Small intestine (tissue), 7 donors: ENCODE data around the gene RNLS. TPM values are rescaled to one million over a fixed set of nuclear protein-coding genes. Genes with fewer than 3 reads are reported as not detected.

Experiments used
- DNase-seq, 2 donors: peaks; one replicate each; pipeline versions ENCODE4 v3.0.0 to v3.0.0-alpha.2; 2013
- FAIRE-seq: peaks from 2 replicates; lab custom pipeline; 2012; peaks lifted over from hg19 to GRCh38; lab: Jason Lieb, UNC
- H3K27ac ChIP-seq, 3 donors: one replicate each; pipeline ENCODE4 v1.5.1; 2013; ENCODE audit warnings: low read length in 2 of 3, mild to moderate bottlenecking in 2 of 3, control low read depth in 1 of 3, inconsistent platforms in 1 of 3, low read depth in 1 of 3, moderate library complexity in 1 of 3
- H3K27me3 ChIP-seq, 3 donors: one replicate each; pipeline ENCODE4 v1.6.1; 2013; ENCODE audit warnings: low read length in 3 of 3, inconsistent platforms in 1 of 3; ENCODE audit not compliant: control insufficient read depth in 3 of 3, insufficient read depth in 3 of 3
- H3K36me3 ChIP-seq, 3 donors: one replicate each; pipeline ENCODE4 v1.6.1; 2013; ENCODE audit warnings: low read length in 3 of 3, inconsistent platforms in 1 of 3, low read depth in 1 of 3, mild to moderate bottlenecking in 1 of 3, moderate library complexity in 1 of 3; ENCODE audit not compliant: control insufficient read depth in 3 of 3, insufficient read depth in 2 of 3
- H3K4me1 ChIP-seq, 3 donors: one replicate each; pipeline ENCODE4 v1.6.1; 2013; ENCODE audit warnings: low read length in 2 of 3, inconsistent platforms in 1 of 3, low read depth in 1 of 3, mild to moderate bottlenecking in 1 of 3, moderate library complexity in 1 of 3; ENCODE audit not compliant: control insufficient read depth in 3 of 3, insufficient read depth in 2 of 3
- H3K4me3 ChIP-seq, 3 donors: one replicate each; pipeline ENCODE4 v1.5.1; 2013; ENCODE audit warnings: low read length in 3 of 3, control low read depth in 1 of 3, inconsistent platforms in 1 of 3, low read depth in 1 of 3, mild to moderate bottlenecking in 1 of 3, moderate library complexity in 1 of 3
- H3K9me3 ChIP-seq, 2 donors: one replicate each; pipeline ENCODE4 v1.6.1; 2013; ENCODE audit warnings: low read depth in 1 of 2, low read length in 1 of 2; ENCODE audit not compliant: control insufficient read depth in 2 of 2, insufficient read depth in 1 of 2
- WGBS, 3 donors: extraction: QIAGEN DNeasy Blood & Tissue Kit; methylation state at CpG; one replicate each; pipeline ENCODE4 v1.1.7; 2013; 5-methylcytosine and 5-hydroxymethylcytosine counted together
- polyA plus RNA-seq, 4 donors: library from polyadenylated mRNA; stranded (reverse) in 3 of 4; unstranded in 1 of 4; fragments of 200-250 nt in 3 of 4; fragments of 120-200 nt in 1 of 4; gene quantifications; one replicate each; pipeline versions ENCODE4 v1.2.1 to v1.2.3, GENCODE V29; 2013
- donor health status: healthy with polysubstance abuse.
- donor health status: control.
- donor health status: control.
- donor health status: Bipolar disorder and iron deficiency.
- donor health status: healthy.

RNLS gene
- polyA plus RNA-seq, 4 donors, result 8.6 to 24.0 (median 12.8) TPM

DNA sequence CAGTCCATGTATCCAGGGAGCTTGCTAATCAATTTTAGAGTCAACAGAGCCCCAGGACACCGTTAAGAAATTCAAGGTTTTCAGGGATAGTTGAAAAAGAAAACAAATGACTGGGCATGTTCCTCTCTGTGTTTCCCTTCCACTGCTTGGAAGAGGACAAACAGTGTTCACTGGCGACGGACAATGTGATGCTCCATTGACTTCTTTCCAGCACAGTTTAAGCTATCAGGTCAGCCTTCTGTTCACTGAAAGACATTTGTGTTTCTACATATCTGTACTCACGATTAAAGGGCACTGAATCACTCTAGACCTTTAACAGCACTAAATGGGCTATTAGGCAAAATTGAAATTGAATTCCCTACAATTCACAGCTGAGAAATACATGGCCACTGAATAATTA lies 123.6 kb downstream of the RNLS start:
- WGBS, 3 donors, result 68 to 71% (median 69%) methylated on average over 4 of the region's 4 CpGs
- DNase-seq (no peak), FAIRE-seq (no peak)

DNA sequence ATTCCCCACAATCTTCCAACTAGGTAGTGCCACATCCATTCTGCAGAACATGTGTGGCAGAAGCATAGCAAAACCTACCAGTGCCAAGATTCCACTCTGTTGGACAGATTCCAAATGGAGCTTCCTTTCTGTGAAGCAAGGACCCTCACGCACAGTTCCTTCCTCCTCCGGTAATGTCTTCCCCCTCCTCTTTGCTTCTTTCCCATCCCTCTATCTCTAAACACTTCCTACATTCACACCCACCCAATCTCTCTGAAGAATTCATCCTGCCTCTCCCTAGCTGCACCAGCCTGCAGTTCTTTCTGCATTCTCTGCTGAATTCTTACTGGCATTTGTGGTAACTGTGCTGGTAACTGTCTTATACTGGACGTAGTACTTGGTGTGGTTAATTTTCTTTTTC lies 124.9 kb downstream of the RNLS start:
- no peaks in the 10 kb centered on the region for H3K27me3 ChIP-seq
- no peaks in the 10 kb centered on the region for H3K4me1 ChIP-seq
- WGBS, 3 donors, result 70 to 91% (median 86%) methylated on average over 3 of the region's 3 CpGs
- FAIRE-seq (no peak), DNase-seq (no peak)
- peaks cover 0 to 1% (median 0%) of the 10 kb centered on the region in 3 donors for H3K36me3 ChIP-seq
- H3K27ac ChIP-seq, result no peak overlapping the region
- H3K4me3 ChIP-seq, result no peak overlapping the region
- H3K9me3 ChIP-seq, result no peaks in the 10 kb centered on the region

More for the DNA sequence above, 123.6 kb downstream of the RNLS start:
- no peak overlapping the region for H3K27ac ChIP-seq
- peaks cover 0 to 3% (median 0%) of the 10 kb centered on the region in 3 donors for H3K36me3 ChIP-seq
- no peak overlapping the region for H3K4me3 ChIP-seq
- H3K4me1 ChIP-seq, result no peaks in the 10 kb centered on the region
- H3K9me3 ChIP-seq, result no peaks in the 10 kb centered on the region
- no peaks in the 10 kb centered on the region for H3K27me3 ChIP-seq

DNA sequence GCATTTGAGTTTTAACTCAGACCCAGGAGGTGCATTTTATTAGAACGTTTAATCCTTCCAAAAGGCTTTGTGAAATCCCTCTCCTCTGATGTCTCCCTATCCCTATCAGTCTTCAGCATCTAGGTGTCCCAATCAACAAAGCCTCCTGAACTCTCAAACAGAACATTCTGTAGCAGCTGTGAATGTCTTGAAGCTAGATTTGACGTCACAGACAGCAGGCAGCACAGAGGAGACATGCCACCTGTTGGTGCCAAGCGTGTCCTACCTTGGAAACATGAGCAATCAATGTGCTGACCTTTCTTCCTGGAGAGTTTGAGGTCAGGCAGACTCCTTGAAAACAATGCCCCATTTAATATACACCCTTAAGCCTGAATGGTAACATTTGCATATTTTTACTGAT lies 125.5 kb downstream of the RNLS start:
- H3K4me1 ChIP-seq, result no peaks in the 10 kb centered on the region
- DNase-seq (peak in 1 of 2 donors; percentile 20), FAIRE-seq (no peak)
- H3K9me3 ChIP-seq, result no peaks in the 10 kb centered on the region
- H3K36me3 ChIP-seq, result no peaks in the 10 kb centered on the region
- H3K27ac ChIP-seq, result no peak overlapping the region
- WGBS, 3 donors, result 57 to 71% (median 59%) methylated on average over 3 of the region's 3 CpGs
- no peaks in the 10 kb centered on the region for H3K27me3 ChIP-seq
- no peak overlapping the region for H3K4me3 ChIP-seq

DNA sequence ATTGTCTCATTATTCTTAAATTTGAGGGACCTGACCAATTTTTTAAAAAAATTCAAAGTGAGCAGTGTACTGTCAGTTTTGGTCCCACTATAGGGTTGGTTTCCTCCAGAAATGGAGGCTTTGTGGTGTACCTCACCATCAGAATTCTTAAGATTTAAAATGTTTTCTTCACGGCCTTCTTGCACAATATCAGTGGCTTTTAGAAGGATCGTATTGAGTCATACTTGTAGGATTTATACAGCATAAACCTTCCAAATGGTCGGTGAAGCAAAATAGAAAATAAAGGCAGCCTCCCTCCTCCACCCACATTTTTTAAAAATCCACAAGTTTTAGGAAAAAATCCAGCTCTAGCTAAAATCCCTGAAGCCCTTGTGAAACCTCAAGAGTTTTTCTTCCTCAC lies 126.4 kb downstream of the RNLS start:
- Histone ChIP-seq H3K4me3 (no peak overlapping the region), H3K9me3 (no peaks in the 10 kb centered on the region), H3K27ac (no peak overlapping the region), H3K4me1 (no peaks in the 10 kb centered on the region), H3K27me3 (no peaks in the 10 kb centered on the region), H3K36me3 (no peaks in the 10 kb centered on the region)
- WGBS, 3 donors, result 63 to 82% (median 69%) methylated on average over 3 of the region's 3 CpGs
- FAIRE-seq (no peak), DNase-seq (no peak)

DNA sequence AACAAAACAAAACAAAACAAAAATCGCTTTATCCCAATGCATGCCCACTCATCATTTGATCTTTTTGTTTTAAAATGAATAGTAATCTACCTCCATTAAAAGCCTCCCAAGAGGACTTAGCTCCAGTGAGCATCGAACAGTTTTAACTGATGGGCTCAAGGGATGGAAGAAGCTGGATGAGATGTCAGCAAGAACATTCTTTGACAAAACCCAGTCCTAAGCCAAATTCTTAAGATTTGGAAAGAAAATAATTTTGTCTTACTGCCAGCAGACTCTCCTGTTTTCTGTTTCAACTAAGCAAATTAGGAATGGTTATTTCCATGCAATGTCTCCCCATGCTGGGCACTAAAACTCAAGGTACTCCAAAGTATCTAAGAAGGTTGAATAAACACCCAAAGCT lies 127.3 kb downstream of the RNLS start:
- no peaks in the 10 kb centered on the region for H3K9me3 ChIP-seq
- H3K4me1 ChIP-seq, result no peaks in the 10 kb centered on the region
- no peak for FAIRE-seq
- no peak for DNase-seq
- no peaks in the 10 kb centered on the region for H3K36me3 ChIP-seq
- 82 to 96% (median 94%) methylated on average over 2 of the region's 2 CpGs for WGBS, 3 donors
- H3K4me3 ChIP-seq, result no peak overlapping the region
- H3K27me3 ChIP-seq, result no peaks in the 10 kb centered on the region
- no peak overlapping the region for H3K27ac ChIP-seq

DNA sequence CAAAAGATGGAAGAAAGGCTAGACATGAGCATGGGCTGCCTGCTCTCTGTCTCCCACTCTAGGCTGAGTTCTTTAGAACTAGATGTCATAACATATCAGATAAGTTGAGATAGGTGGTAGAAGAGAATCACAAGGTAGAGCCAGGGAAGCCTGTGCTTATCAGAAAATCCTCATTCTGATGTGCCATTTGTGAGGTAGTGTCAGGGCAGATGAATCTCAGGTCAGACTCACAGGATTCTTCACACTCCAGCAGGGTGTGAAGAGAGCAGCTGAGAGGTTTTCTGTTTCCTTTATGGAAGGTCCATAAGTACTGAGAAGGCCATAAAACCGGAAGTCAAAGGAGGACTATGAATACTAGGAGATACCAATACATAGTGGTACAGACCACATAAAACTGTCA lies 132.9 kb downstream of the RNLS start:
- DNase-seq (no peak), FAIRE-seq (no peak)
- 76 to 81% (median 78%) methylated on average over 1 of the region's 1 CpG for WGBS, 3 donors
- Histone ChIP-seq H3K27ac (no peak overlapping the region), H3K4me3 (no peak overlapping the region), H3K9me3 (no peaks in the 10 kb centered on the region), H3K36me3 (no peaks in the 10 kb centered on the region), H3K27me3 (no peaks in the 10 kb centered on the region), H3K4me1 (no peaks in the 10 kb centered on the region)

DNA sequence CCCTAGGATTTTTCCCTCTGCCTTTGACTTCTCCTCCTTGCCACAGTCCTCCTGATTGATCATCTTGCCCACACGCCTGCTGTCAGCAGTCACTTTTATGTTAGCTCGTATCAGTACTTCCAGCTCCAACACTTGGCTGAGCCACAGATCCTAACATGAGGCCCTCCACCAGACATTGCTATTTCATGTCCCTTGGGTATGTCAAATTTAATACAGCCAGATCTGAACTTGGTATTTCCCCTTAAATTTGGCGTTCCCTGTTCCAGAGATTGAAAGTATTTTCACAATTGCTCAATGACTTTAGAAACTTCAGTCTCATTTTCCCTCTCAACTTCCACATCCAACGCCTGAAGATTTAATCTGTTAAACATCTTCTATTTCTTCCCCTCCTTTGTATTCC lies 140.4 kb downstream of the RNLS start:
- no peak overlapping the region for H3K4me3 ChIP-seq
- H3K9me3 ChIP-seq, result peaks cover 0 to 5% of the 10 kb centered on the region in 2 donors
- no peaks in the 10 kb centered on the region for H3K4me1 ChIP-seq
- WGBS, 3 donors, result 73 to 80% (median 75%) methylated on average over 4 of the region's 4 CpGs
- no peaks in the 10 kb centered on the region for H3K27me3 ChIP-seq
- no peak for FAIRE-seq
- H3K27ac ChIP-seq, result no peak overlapping the region
- no peaks in the 10 kb centered on the region for H3K36me3 ChIP-seq
- DNase-seq, result no peak

DNA sequence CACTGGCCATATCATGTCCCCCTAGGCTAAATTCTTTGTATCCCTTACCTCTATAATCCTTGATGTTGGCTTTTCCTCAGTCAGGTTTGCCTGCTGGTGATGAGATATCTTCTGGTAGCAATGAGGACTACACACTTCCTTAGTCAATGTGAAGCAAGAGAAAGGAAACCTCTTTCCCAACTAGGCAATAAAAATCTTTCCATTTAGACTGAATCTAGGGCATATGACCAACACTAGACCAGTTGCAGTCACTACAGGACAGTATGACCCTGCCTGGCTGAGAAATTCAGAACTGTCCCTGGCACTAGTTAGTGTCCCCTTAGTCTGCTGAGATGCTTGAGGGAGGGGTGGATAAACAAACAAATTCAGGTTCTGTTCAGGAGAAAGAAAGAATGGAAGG lies 142.6 kb downstream of the RNLS start:
- Histone ChIP-seq H3K36me3 (no peaks in the 10 kb centered on the region), H3K4me3 (no peak overlapping the region), H3K27ac (no peak overlapping the region), H3K27me3 (no peaks in the 10 kb centered on the region), H3K4me1 (no peaks in the 10 kb centered on the region), H3K9me3 (peaks cover 0 to 5% of the 10 kb centered on the region in 2 donors)
- FAIRE-seq (no peak), DNase-seq (no peak)

DNA sequence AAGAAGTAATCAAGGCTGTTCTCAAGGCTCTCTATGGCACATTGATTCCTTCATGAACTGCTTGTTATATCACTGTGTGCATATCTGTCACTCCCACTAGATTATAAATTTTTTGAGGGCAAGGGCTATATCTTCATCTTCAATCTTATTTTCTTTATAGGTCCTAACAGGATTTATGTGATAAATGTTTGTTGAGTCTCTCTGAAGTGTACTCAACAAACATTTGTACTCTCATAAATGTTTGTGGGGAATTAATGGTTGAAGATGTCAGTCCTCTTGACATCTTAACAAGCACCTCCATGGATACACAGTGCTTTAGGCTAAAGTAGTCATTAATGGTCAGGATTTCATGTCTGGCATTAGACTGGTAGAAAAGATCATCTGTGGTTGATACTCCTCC lies 143.2 kb downstream of the RNLS start:
- no peak overlapping the region for H3K27ac ChIP-seq
- FAIRE-seq (no peak), DNase-seq (no peak)
- peaks cover 0 to 5% of the 10 kb centered on the region in 2 donors for H3K9me3 ChIP-seq
- H3K4me1 ChIP-seq, result no peaks in the 10 kb centered on the region
- H3K27me3 ChIP-seq, result no peaks in the 10 kb centered on the region
- H3K36me3 ChIP-seq, result no peaks in the 10 kb centered on the region
- no peak overlapping the region for H3K4me3 ChIP-seq
